OCI-LY1 (cell line): ENCODE data around the gene MRRF.

Source experiments
- EZH2 ChIP-seq: fragments of 200-600 bp; sonication (generic), shearing (Covaris generic); IDR thresholded peaks from 2 replicates; pipeline ENCODE4 v1.8.0; 2017; ENCODE audit warnings: borderline replicate concordance, mixed run types, mild to moderate bottlenecking, antibody characterized with exemption, low read length, moderate library complexity, mixed read lengths
- TF ChIP-seq, protein P1 (sequence below): fragments of 200-600 bp; sonication (generic), shearing (Covaris generic); IDR thresholded peaks from 2 replicates; pipeline ENCODE4 v1.5.1; 2017; ENCODE audit warnings: mild to moderate bottlenecking, antibody characterized with exemption, low read length, moderate library complexity, mixed read lengths

DNA sequence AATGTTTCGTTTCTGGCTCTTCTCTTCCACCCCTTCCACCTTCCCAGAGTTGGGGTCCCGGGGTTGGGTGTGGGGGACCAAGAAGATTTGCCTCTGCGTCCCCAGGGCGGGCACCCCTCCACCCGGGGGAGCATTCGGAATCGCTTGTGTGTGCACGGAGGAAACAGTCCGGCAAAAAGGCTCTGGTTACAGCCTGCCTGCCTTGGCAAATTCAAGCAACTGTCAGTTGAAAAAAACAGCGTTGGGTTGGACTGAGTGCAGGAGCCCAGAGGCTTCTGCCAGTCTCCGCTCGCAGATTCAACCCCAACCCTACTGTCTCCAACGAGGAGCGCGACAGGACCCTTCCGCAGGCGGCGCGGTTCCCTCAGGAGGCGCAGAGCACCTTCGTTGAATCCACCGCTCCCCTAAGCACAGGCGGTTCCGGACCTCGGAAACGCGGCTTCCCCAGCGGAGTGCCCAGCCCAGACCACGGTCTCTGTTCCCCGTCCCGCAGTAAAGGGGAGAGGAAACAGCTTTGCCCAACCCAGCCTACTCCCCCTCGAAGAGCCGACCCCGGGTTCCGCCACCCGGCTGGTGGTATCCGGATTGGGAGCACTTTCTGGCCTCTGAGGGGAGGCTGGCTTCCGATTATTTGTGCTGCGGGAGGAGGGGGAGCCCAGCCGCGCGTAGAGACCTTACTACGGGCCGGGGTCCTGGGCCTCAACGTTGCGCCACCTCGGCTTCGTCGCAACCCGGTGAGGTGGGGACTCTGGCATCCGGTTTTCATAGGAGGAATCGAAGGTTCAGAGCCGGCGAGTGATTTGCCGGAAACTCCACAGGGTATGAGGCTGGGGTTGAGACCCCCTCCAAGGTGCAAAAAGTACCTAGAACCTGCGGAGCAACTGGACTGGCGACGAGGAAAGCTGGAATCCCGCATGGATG, 45.5 kb upstream of the MRRF start:
- TF ChIP-seq, protein P1, sequence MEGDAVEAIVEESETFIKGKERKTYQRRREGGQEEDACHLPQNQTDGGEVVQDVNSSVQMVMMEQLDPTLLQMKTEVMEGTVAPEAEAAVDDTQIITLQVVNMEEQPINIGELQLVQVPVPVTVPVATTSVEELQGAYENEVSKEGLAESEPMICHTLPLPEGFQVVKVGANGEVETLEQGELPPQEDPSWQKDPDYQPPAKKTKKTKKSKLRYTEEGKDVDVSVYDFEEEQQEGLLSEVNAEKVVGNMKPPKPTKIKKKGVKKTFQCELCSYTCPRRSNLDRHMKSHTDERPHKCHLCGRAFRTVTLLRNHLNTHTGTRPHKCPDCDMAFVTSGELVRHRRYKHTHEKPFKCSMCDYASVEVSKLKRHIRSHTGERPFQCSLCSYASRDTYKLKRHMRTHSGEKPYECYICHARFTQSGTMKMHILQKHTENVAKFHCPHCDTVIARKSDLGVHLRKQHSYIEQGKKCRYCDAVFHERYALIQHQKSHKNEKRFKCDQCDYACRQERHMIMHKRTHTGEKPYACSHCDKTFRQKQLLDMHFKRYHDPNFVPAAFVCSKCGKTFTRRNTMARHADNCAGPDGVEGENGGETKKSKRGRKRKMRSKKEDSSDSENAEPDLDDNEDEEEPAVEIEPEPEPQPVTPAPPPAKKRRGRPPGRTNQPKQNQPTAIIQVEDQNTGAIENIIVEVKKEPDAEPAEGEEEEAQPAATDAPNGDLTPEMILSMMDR = no peak
- TF ChIP-seq EZH2 = no peak
